Neural progenitor cell (in vitro differentiated cells): Measurements from ENCODE around the gene HHAT. TPM values are rescaled to one million over a fixed set of nuclear protein-coding genes. Genes with fewer than 3 reads are reported as not detected.

ENCODE experiments used
- DNase-seq: peaks from one replicate; pipeline ENCODE4 v3.0.0-alpha.2; 2016; ENCODE audit warnings: low spot score
- H2AFZ ChIP-seq: fragments of 200-600 bp; sonication (generic); replicated peaks from 2 replicates; pipeline ENCODE4 v1.6.1; 2016; ENCODE audit warnings: antibody characterized with exemption
- H3F3A ChIP-seq: fragments of 200-600 bp; sonication (generic); 2 replicates; pipeline ENCODE4 v1.6.1; 2016; ENCODE audit warnings: antibody characterized with exemption, low read depth
- H3K27ac ChIP-seq: fragments of 200-600 bp; sonication (generic); 2 replicates; pipeline ENCODE4 v1.5.1; 2016; ENCODE audit warnings: mild to moderate bottlenecking
- H3K27me3 ChIP-seq: fragments of 200-600 bp; sonication (generic); 2 replicates; pipeline ENCODE4 v1.6.1; 2016; ENCODE audit warnings: mild to moderate bottlenecking, moderate library complexity
- H3K36me3 ChIP-seq: fragments of 200-600 bp; sonication (generic); 2 replicates; pipeline ENCODE4 v1.5.1; 2016
- H3K4me1 ChIP-seq: fragments of 200-600 bp; sonication (generic); 2 replicates; pipeline ENCODE4 v1.6.1; 2016; ENCODE audit warnings: mixed run types
- H3K4me2 ChIP-seq: fragments of 200-600 bp; sonication (generic); 2 replicates; pipeline ENCODE4 v1.6.1; 2016
- H3K4me3 ChIP-seq: fragments of 200-600 bp; sonication (generic); 2 replicates; pipeline ENCODE4 v1.5.1; 2016
- H3K79me2 ChIP-seq: fragments of 200-600 bp; sonication (generic); 2 replicates; pipeline ENCODE4 v1.6.1; 2016; ENCODE audit warnings: low read depth
- H3K9ac ChIP-seq: fragments of 200-600 bp; sonication (generic); 2 replicates; pipeline ENCODE4 v1.6.1; 2016
- H3K9me3 ChIP-seq: fragments of 200-600 bp; sonication (generic); 2 replicates; pipeline ENCODE4 v1.5.1; 2016; ENCODE audit warnings: low read depth
- H4K20me1 ChIP-seq: fragments of 200-600 bp; sonication (generic); 2 replicates; pipeline ENCODE4 v1.6.1; 2016; ENCODE audit warnings: low read depth
- H3K27ac Mint-ChIP-seq: 3 replicates; pipeline ENCODE4 v1.8.0; 2021; ENCODE audit warnings: mixed read lengths
- H3K27me3 Mint-ChIP-seq: 2 replicates; pipeline ENCODE4 v1.8.0; 2022; ENCODE audit warnings: low read depth, mild to moderate bottlenecking, inconsistent platforms, moderate library complexity, mixed read lengths; ENCODE audit not compliant: insufficient read depth
- H3K36me3 Mint-ChIP-seq: 3 replicates; pipeline ENCODE4 v1.8.0; 2021; ENCODE audit warnings: mixed read lengths
- H3K4me1 Mint-ChIP-seq: 3 replicates; pipeline ENCODE4 v1.8.0; 2021; ENCODE audit warnings: mixed read lengths
- H3K4me3 Mint-ChIP-seq: 3 replicates; pipeline ENCODE4 v1.8.0; 2021; ENCODE audit warnings: mild to moderate bottlenecking, moderate library complexity, mixed read lengths
- H3K9me3 Mint-ChIP-seq: 3 replicates; pipeline ENCODE4 v1.8.0; 2020; ENCODE audit warnings: mixed read lengths
- EZH2 ChIP-seq: fragments of 200-600 bp; sonication (generic); IDR thresholded peaks from 2 replicates; pipeline ENCODE4 v1.6.1; 2017; ENCODE audit warnings: antibody characterized with exemption, mild to moderate bottlenecking, moderate library complexity
- EZH2phosphoT487 ChIP-seq: fragments of 200-600 bp; sonication (generic); IDR thresholded peaks from 2 replicates; pipeline ENCODE4 v1.6.1; 2017; ENCODE audit warnings: antibody characterized with exemption
- total RNA-seq: library from RNA; depleted of rRNA; stranded (reverse); fragments of >200 nt; gene quantifications from 2 replicates; pipeline ENCODE4 v1.2.3, GENCODE V29; 2015; ENCODE audit warnings: low replicate concordance
- TF ChIP-seq, protein P1 (sequence below): fragments of 200-600 bp; sonication (generic); IDR thresholded peaks from 2 replicates; pipeline ENCODE4 v1.5.1; 2017; ENCODE audit warnings: antibody characterized with exemption, mild to moderate bottlenecking

Gene HHAT
- total RNA-seq, 1 donor from 2014 or later, result 10.3 TPM

DNA sequence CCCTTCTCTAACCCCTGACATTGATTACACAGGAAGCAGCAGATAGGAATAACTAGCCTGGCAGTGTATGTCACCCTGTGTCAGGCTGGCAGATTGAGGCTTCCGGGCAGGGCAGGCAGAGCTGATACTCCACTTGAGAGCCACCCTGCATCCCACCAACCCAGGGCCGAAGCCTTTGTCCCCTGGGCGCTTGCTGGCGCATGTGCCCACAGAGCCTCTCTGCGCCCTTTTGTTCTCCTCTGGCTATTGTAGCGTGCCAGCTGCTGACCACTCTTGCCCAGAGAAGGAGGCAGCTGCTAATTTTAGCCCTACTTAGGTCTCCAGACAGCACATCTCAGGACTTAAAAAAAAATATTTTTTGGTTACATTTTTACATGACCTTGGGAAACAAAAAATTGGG, 304.9 kb downstream of the HHAT start:
- Histone ChIP-seq H3K9ac (no peak overlapping the region), H3K27me3 (no peaks in the 10 kb centered on the region), H3K9me3 (no peaks in the 10 kb centered on the region), H3K4me2 (no peak overlapping the region), H3K27ac (no peak overlapping the region), H3K4me3 (no peak overlapping the region), H3K4me1 (peaks cover 11% of the 10 kb centered on the region), H3K79me2 (no peaks in the 10 kb centered on the region), H3F3A (no peaks in the 10 kb centered on the region), H2AFZ (no peak overlapping the region), H3K36me3 (no peaks in the 10 kb centered on the region), H4K20me1 (no peaks in the 10 kb centered on the region)
- no peak for DNase-seq
- H3K9me3 Mint-ChIP-seq, result no peaks in the 10 kb centered on the region
- H3K36me3 Mint-ChIP-seq, result no peaks in the 10 kb centered on the region
- peaks cover 3% of the 10 kb centered on the region for H3K27me3 Mint-ChIP-seq
- H3K4me3 Mint-ChIP-seq, result no peak overlapping the region
- peaks cover 21% of the 10 kb centered on the region for H3K4me1 Mint-ChIP-seq
- TF ChIP-seq EZH2phosphoT487, result no peak
- TF ChIP-seq EZH2, result no peak
- TF ChIP-seq, protein P1, sequence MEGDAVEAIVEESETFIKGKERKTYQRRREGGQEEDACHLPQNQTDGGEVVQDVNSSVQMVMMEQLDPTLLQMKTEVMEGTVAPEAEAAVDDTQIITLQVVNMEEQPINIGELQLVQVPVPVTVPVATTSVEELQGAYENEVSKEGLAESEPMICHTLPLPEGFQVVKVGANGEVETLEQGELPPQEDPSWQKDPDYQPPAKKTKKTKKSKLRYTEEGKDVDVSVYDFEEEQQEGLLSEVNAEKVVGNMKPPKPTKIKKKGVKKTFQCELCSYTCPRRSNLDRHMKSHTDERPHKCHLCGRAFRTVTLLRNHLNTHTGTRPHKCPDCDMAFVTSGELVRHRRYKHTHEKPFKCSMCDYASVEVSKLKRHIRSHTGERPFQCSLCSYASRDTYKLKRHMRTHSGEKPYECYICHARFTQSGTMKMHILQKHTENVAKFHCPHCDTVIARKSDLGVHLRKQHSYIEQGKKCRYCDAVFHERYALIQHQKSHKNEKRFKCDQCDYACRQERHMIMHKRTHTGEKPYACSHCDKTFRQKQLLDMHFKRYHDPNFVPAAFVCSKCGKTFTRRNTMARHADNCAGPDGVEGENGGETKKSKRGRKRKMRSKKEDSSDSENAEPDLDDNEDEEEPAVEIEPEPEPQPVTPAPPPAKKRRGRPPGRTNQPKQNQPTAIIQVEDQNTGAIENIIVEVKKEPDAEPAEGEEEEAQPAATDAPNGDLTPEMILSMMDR, result no peak
- H3K27ac Mint-ChIP-seq, result no peak overlapping the region

DNA sequence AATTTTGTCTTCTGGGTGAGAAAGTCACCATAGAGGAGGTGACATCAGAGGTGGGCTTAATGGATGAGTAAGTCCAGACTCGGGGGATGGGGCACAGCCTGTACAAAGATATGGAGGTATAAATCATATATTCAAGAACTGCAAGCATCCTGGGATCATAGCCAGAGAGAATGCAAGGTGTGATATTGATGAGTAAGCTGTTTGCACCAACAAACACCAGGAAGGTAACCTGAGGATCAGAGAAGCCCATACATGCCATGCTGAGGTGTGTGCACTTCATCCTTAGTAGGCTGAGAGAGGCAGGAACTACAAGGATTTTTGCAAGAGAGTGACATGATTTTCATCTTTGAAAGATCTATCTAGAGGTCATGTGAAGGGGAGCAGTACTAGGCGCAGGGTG, 306.4 kb downstream of the HHAT start:
- TF ChIP-seq, protein P1, result no peak
- no peak for TF ChIP-seq EZH2
- no peak for TF ChIP-seq EZH2phosphoT487
- H3F3A ChIP-seq, result no peaks in the 10 kb centered on the region
- Mint-ChIP-seq H3K27me3 (peaks cover 2% of the 10 kb centered on the region), H3K9me3 (no peaks in the 10 kb centered on the region), H3K36me3 (no peaks in the 10 kb centered on the region), H3K4me1 (peaks cover 21% of the 10 kb centered on the region), H3K27ac (no peak overlapping the region), H3K4me3 (no peak overlapping the region)
- H2AFZ ChIP-seq, result no peak overlapping the region
- no peak for DNase-seq
- H4K20me1 ChIP-seq, result no peaks in the 10 kb centered on the region
- no peak overlapping the region for H3K27ac ChIP-seq
- H3K4me1 ChIP-seq, result peaks cover 11% of the 10 kb centered on the region
- no peak overlapping the region for H3K4me2 ChIP-seq
- H3K9ac ChIP-seq, result no peak overlapping the region
- H3K9me3 ChIP-seq, result no peaks in the 10 kb centered on the region
- no peak overlapping the region for H3K4me3 ChIP-seq
- no peaks in the 10 kb centered on the region for H3K79me2 ChIP-seq
- no peaks in the 10 kb centered on the region for H3K27me3 ChIP-seq
- no peaks in the 10 kb centered on the region for H3K36me3 ChIP-seq

DNA sequence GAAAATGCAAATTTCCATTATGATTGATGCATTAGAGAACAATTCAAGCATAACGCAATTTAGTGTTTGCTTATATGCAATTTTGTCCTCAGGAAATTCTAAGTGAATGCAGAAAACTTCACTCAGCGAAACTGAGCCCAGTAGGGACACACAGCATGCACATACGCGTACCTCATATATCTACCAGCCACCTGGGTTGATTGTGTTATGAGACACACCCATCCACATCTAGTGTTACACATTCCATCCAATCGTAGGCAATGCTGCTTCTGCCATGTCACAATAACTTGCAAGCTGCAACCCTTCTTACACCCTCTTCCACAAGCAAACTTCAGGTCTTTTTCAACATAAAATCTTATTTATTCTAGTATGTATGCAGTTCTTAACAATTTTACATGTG, 312.9 kb downstream of the HHAT start:
- no peaks in the 10 kb centered on the region for H3K27me3 ChIP-seq
- no peaks in the 10 kb centered on the region for H3K9me3 Mint-ChIP-seq
- no peak overlapping the region for H3K4me2 ChIP-seq
- peaks cover 16% of the 10 kb centered on the region for H3K4me1 ChIP-seq
- no peak overlapping the region for H3K27ac Mint-ChIP-seq
- H3K27me3 Mint-ChIP-seq, result no peaks in the 10 kb centered on the region
- no peaks in the 10 kb centered on the region for H3K79me2 ChIP-seq
- peaks cover 13% of the 10 kb centered on the region for H3K4me1 Mint-ChIP-seq
- H3K36me3 Mint-ChIP-seq, result no peaks in the 10 kb centered on the region
- H4K20me1 ChIP-seq, result no peaks in the 10 kb centered on the region
- peaks cover 13% of the 10 kb centered on the region for H3F3A ChIP-seq
- H3K9me3 ChIP-seq, result no peaks in the 10 kb centered on the region
- H2AFZ ChIP-seq, result no peak overlapping the region
- no peak for DNase-seq
- no peak overlapping the region for H3K9ac ChIP-seq
- H3K36me3 ChIP-seq, result no peaks in the 10 kb centered on the region
- no peak overlapping the region for H3K4me3 Mint-ChIP-seq
- no peak overlapping the region for H3K4me3 ChIP-seq
- TF ChIP-seq EZH2 (no peak), EZH2phosphoT487 (no peak)
- TF ChIP-seq, protein P1, result no peak
- H3K27ac ChIP-seq, result no peak overlapping the region
